ENCODE data around the gene CERK.

CERK gene

DNA sequence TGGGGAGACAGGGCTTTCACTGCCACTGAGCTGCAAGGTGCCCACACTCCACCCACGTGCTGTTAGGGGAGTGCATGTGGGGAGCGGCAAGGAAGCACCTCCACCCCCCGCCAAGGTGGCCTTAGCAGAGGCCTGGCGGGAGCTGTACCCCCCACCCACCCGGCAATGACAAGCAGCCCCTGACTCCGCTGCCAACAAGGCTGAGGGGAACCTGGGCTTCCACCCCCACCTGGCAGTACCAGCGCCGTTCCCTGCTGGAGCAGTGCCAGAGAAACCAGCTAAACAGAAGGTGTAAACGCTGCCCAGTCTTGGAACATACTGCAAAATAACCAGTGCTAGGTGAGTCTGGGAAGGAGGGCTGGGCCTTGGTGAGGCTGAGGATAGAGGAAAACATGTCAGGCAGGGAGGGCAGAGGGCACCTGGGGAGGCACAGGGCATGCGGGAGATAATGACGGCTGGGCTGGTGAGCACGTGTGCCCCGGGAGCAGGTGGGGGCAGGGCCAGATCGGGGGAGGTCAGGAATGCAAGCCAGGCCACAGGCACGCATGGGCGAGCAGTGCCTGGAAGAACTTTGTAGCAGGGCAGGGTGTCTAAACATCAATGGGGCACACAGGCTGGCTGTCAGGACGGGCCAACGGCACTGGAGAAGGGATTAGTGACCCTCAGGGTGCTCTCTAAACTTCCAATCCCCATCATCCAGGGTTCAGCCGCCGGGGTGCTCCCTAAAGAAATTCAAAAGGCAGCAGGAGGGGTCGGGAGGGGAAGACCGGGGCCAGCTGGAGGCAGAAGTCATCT, 6.6 kb downstream of the CERK start:
- no peak for DNase-seq (ENCODE audit: low read depth in 2 of 2)

DNA sequence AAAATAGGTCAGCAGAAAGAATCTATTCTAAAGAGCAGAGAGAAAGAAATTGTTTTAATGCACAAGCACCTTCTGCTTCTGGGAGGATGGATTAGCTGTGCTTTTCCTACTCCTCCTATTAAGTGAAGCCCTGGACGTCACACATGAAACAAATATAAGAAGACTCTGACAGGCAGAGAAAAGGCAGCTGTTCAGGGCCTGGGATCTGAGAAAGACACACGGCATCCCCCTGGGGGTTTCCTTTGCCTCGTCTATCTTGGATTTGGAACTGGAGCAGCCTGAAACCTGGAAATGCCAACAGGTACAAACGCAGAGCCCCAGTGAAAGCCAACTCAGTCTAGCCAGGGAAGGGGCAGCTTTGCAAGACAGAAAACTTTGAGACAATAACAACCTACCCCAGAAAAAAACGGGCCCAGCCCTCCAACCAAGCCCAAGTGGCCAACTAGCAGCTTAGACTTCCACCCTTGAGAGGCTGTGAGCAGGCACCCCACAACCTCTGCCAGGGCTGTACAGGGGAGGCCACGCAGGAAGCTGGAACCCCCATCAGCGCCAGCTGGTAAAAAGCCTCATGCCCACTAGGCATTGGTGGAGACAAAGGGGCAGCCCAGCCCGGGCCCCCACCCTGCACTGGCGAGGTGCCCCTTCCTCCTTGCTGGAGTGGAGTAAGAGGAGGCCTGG, 7.3 kb downstream of the CERK start:
- no peak for DNase-seq (ENCODE audit: low read depth in 2 of 2)

DNA sequence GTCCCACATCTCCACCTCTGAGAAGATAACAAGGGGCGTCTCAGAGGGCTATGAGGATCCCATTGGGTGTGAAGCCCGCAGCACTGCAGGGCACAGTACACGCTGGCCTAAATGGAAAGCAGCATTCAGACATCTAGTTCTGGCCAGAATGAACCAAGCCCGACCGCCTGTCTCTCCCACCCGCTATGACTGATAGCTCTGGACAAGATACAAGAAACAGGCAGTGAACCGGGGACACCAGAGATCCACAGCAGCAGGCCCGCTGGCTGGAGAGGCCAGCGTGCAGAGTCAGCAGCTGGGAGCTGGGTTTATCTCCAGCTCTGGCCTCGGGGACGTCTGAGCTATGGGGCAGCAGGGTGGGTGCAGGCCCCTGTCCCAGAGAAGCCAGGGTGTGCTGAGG, 9.6 kb downstream of the CERK start:
- no peak for DNase-seq (ENCODE audit: low read depth in 2 of 2)

DNA sequence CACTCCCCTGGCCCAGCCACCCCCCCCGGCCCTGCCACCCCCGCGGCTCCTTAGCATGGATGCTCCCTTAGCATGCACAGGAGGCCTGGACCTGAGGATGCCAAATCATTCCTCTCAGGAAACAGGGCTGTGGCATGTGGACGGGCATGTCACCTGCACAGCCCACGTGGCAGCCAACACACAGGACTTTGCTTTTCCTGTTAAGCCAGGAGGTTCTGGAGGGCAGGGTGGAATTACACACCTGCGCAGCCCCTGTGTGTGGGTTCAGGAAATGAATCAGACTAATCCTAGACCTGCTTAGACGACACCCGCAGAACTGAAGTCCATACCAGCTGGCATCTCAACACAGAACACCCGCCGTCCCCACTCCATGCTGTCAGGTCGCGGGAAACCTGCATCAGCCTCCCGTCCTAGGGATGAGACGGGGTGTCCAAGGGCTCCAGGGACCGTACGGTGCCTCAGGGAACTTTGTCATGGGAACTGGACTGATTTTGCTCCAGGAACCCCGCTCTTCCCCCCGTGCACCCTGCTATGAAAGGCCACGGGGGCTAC, 10.2 kb downstream of the CERK start:
- no peak for DNase-seq (ENCODE audit: low read depth in 2 of 2)

DNA sequence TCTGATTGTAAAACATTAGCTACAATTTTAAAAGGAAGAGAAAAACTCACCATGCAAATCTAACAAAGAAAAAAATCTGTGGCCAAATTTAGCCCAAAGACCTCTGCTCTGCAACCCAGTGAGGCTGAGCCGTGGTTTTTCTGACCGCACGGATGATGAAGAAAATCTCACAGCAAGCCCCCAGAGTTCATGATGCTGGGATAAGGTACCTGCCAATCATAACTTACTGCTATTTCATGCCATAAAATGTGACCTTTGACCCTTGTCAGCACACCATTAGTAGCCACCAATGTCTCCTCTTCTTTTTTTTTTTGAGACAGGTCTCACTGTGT, 11.1 kb downstream of the CERK start:
- DNase-seq (ENCODE audit: low read depth in 2 of 2), result no peak

DNA sequence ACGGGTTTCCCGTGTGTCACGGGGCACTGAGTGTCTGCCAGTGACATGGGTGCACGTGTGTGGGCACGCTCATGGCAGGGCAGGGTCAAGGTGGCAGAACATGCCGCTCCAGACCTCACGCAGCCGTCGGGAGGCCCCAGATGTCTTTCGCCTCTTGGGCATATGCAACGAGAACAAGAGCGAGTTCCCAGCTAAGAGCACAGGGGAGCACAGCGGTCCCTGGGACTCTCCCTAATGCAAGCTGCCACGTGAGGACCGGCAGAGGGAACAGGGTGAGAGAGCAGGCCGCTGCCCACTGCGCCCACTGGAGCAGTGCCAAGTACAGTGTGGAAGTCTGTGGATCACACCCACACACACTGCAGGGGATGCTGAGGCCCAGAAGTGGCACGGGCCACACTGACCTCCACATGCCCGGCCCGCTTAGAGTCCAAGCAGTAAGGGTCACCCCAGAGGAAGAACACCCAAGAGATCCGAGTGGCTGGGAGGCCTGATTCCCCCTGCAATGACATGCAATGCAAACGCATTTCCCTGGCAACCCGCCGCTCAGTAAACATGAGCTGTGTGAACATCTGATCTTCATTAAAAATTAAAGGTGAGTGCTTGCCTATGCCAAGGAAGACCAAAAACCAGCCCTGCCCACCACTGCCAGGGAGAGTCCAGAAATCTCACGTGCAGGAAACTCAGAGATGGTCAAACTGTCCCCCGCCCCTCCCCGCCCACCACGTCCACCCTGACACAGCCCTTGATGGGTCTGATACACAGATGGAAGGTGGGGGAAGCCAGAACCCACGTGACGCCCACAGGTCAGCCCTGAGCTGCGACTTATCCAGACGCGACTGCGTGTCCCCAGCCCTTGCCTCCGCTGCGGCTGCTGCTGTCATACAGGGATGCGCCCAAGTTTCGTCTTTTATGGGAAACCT, 11.7 kb downstream of the CERK start:
- DNase-seq (ENCODE audit: low read depth in 2 of 2), result no peak

DNA sequence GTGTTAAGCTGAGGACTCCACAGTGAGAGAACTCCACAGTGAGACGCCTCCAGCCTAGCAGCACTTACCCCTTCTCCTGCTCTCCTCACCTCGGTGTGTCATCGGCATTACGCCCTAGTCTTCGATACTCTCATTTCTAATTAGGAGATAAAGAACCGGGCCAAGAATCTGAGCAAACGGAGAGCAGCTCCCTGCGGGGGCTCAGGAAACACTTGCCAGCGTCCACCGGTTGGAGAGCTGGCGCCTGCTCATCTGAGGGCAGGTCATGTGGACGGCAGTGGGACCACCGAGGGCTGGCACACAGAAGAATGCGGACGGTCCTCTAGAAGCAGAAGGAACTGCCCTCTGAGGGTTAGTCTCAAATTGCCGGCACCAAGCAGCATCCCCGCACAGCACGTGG, 13.0 kb downstream of the CERK start:
- no peak for DNase-seq (ENCODE audit: low read depth in 2 of 2)

DNA sequence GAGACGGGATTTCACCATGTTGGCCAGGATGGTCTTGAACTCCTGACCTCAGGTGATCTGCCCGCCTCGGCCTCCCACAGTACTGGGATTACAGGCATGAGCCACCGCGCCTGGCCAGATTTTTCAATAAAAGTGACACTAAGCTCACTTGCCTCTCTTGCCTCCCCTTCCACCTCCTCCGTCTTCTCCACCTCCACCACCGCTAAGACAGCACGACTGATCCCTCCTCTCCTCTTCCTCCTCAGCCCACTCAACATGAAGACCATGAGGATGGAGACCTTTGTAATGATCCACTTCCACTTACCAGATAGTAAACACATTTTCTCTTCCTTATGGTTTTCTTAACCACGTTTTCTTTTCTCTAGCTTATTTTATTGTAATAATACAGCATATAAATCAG, 14.2 kb downstream of the CERK start:
- no peak for DNase-seq (ENCODE audit: low read depth in 2 of 2)

DNA sequence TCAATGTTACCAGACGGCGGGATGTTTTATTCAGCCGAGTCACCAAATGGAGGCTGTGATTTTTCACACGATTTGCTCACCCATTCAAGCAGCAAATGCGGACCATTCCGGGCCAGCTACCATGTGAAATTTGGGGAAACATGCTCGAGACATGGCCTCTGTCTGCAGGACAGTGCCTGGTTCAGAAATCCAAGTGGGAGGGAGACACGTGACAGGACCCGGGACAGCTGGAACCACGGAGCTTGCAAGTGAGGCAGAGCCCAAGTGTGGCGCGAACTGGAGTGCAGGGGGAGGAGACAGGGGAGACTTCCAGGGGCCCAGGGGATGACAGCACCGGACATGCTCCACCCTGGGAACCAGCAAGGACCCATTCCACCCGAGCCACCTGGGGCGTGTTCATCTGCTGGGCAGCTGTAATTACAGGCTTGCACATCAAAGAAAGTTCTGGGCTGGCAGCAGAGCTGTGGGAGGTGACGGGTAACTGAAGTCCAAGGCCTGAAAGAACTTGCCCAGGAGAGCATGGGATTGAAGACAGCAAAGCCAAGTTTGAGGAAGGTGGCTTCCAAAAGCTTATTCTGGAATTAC, 16.5 kb downstream of the CERK start:
- DNase-seq (ENCODE audit: low read depth in 2 of 2), result no peak

DNA sequence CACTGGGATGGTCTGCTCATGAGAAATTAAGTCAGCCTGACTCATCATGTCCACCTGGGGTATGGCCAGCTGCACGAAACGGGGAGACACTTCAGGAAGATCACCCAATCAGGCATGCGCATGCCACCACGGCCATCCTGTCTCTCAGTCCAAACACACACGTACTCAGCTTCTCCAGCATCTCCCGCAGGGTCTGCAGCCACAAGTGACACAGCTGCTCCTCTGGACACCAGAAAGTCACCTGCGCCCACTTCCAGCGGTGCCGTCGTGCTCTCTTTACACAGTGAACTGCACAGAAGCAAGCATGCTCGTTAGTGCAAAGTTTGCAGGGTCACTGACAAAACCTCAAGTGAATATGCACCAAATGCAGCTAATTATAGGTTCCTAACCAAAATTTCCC, 18.1 kb downstream of the CERK start:
- DNase-seq (ENCODE audit: low read depth in 2 of 2), result no peak

DNA sequence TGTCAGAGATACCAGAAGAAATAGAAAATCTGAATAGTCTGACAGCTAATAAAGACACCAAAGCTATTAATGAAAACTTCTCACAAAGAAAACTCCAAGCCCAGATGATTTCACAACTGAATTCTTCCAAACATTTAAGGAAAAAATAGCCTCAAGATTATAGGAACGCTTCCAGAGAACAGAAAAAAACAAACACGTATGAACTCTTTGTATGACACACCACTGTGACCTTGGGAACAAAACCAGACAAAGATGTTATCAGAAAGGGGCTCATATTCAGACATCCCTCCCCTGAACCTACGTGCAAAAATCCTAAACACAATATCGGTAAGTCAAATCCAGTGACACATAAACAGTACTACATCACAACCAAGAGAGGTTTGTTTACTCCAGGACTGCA, 23.5 kb downstream of the CERK start:
- DNase-seq (ENCODE audit: low read depth in 2 of 2), result no peak

DNA sequence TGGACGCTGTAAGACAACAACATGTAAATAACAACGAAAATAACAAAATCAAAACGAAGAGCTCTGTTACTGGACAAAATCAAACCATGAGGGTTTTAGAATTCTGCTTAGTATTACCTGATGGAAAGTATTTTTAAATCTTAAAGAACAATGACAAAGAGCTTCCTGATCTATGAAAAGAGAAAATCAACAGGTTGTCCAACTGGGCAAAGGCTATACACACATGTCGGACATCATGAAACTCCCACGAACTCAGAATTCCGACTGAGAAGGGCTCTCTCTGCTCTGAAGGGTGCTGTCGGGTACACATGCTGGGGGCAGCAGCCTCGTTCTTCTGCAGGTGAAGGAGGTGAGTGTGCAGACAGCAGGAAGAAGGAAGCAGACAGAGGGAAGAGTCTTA, 25.8 kb downstream of the CERK start:
- no peak for DNase-seq (ENCODE audit: low read depth in 2 of 2)

DNA sequence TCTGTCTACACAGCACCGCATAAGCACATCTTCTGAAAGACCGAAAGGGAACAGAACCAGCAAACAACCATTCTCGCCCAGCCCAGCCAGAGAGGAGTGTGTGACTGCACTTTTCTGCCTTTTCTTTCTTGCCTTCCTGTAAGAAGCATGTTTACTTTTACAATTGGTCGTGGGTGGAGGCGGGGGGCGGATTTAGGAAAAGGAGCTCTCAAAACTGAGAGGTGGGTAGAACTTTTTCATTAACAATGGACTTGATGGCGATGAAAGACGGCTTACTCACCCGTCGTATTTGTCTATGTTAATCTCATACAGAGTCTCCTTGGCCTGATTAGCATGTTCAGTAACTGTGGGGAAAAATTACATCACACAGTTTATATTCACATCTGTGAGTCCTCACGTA, 27.2 kb downstream of the CERK start:
- DNase-seq (ENCODE audit: low read depth in 2 of 2), result no peak

DNA sequence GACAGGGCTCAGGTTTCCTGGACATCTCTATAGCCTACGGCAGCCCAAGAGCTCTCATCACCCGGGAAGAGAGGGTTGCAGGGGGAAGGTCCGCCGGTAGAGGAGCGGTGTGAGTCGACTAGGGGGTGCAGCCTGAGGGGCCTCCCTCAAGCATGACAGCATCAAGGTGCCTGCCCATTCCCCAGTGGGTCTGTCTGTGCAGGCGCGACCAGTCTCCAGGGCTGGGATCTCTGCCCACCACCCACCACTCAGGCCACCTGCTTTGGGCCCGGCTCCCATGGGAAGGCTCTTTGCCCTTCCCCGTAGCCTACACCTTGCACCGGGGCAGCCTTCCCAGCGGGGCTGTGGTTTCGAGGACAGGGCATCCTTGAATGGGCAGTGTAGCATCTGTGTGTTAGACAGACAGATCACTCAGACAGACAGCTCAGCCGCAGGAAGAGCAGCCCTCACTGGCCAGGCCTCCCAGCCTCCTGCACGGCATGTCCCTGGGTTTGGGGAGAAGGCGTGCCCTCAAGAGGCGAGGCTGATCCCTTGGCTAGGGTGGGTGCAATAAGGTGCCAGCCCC, 29.2 kb downstream of the CERK start:
- no peak for DNase-seq (ENCODE audit: low read depth in 2 of 2)

DNA sequence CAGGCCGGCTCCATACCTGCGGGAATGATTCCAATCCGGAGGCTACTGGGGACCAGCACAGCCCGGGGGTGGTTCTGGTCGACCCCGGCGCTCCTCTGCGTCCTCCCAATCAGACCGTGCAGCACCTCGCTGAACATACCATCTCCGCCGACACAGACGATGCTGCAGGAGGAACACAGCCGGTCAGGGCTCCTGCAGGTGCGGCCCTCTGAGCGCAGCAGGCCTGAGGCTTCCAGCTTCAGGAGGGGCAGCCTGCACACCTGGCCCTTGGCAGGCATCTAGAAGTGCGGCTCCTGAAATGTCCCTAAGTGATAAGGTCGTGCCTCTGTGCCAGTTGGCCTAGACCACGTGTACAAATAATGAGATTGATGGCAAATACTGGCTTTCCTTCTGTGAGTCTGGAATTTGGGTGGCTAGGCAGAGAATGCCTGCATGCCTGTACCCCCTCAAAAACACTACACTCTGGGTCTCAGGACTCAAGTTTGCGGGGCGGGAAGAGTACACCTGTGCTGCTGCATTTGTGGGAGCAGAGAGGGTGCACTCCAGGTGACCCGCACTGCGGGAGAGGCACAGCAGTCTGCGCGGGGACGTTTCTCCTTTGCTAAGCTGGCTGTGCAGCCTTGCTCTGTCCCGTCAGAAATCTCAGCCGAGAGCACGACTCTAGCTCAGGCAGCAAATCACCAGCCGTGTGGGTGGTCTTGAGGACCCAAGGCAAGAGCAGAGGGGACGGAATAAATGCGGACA, 30.1 kb downstream of the CERK start:
- no peak for DNase-seq (ENCODE audit: low read depth in 2 of 2)

DNA sequence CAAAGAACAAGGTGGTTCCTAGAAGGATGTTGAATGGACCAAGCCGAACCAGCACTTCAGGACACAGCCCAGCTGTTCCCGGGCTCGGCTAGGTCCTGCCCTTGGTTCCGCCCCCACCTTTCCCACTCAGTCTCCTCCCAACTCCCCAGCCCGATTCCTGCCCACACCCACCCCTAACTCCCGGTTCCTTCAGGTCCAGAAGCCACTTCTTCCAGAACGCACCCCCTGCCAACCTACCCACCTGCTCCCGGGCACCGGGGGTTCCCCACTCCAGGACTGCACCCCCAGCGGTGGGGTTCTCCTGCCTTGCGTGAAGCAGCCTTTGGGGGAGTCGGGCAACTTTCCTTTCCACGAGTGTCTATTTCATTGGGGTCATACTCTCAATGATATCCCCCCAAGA, 30.7 kb downstream of the CERK start:
- no peak for DNase-seq (ENCODE audit: low read depth in 2 of 2)

DNA sequence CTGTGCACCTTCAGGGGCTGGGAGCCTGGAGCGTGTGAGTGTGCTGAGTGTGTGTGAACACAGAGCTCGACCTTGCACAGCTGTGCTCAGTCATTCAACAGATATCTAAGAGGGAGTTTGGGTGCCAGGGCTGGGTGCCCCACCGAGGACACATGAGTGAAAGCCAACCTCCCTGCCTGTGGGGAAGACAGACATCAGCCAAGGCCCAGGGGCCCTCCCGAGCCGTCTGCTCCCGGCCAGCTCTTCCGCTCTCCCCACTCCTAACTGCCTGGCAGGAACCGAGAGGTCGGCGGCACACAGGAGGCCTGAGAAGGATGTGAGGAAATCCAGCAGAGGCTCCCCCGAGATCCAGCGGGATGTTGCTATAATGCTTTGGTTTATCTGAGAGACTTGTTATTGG, 32.0 kb downstream of the CERK start:
- no peak for DNase-seq (ENCODE audit: low read depth in 2 of 2)

DNA sequence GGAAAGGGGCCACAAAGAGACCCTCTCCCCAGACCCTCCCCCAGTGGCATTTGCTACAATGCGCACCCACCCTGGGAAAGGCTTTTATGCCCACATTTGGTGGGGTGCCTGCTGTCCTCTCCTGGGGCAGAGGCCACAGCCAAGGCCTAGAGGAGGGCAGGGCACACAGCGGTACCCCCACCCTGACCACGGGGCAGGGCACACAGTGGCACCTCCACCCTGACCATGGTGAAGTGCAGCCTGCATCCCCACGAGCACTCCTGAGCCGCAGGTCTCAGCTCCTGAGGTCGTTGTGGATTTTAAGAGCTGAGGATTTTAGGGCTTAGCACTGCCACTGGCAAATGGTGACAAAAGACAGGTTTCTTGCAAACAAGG, 34.1 kb downstream of the CERK start:
- no peak for DNase-seq (ENCODE audit: low read depth in 2 of 2)

DNA sequence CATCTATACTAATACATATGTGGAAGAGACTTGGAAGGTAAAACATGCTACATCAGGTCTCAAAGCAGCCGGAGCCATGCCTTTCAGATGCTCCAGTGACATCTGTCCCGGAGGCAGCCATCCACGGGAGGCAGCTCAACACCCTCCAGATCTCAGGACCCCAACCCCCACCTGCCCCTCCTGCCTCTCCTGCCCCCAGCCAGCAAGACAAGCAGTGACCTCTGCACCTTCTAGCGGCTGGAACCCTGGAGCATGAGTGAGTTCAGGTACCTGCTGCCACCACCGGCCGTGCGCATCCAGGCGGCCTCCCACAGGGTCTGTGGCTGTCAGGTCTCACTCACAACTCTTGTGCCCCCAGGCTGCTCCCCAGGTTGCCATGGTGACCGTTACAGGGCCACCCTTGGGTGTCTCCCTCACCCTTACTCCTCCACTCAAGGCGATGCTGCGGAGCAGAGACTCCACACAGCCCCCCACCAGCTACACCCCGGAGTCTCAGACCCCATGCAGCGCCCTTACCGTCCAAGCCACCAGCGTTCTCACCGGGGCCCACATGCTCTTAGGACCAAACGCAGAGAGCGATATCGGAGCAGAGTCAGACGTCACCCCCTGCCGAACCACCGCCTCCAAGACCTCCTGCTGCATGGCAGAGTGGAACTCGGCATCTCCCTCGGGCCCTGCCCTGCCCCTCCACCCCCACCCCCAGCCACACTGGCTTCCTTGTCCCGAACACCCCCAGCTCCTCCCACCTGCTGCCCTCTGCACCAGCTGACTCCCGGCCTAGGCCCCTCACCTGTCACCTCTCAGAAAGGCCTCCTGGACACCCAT, 34.7 kb downstream of the CERK start:
- DNase-seq (ENCODE audit: low read depth in 2 of 2), result no peak

DNA sequence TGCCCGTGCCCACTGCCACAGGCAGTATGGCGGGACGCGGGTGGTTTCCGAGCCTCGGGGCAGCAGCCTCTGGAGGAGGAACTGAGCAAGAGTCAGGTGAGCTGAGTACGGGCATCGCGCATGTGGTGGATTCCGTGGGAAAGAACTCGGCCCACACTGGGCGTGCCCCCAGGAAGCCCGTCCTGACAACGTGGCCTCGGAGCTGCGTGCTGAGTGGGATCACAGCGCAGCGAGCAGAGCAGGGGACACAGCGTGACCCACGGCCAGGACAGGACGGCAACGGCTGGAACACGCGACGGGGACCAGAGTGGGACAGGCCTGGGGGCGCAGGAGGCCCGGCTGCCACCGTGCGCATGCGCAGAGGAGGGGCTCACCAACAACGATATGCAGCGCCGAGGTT, 36.8 kb downstream of the CERK start:
- DNase-seq (ENCODE audit: low read depth in 2 of 2), result no peak
